GM10266 (cell line): ENCODE results near the gene RSPH10B2.
"Not testable (repeated sequence)": the region's sequence is repeated elsewhere in the genome, so short reads cannot be mapped to it uniquely, and the experiment has no call there.

Experiments used
- DNase-seq: peaks from one replicate; pipeline ENCODE4 v3.0.0; 2012; ENCODE audit errors: extremely low spot score
- CTCF ChIP-seq: IDR thresholded peaks from 2 replicates; pipeline ENCODE4 v1.5.1; 2012; ENCODE audit warnings: mild to moderate bottlenecking, low read depth; ENCODE audit not compliant: control insufficient read depth, insufficient read depth; ENCODE audit errors: missing control alignments

The RSPH10B2 gene

GRCh38 chr7:6753964-6754363 lies at the start of gene RSPH10B2:
Gene RSPH10B2 (plus strand): TSS chr7:6754103. CDS start chr7:6757678, 3,575 bp downstream.
- DNase-seq, result not testable (repeated sequence)

- DNase-seq, result peak; percentile 36
- no peak for TF ChIP-seq CTCF
These were observed 47.8 kb upstream of the RSPH10B2 start for GRCh38 chr7:6705959-6706665.

- DNase-seq, result peak; percentile 94
- TF ChIP-seq CTCF, result no peak
These were observed 47.1 kb upstream of the RSPH10B2 start, which contains the start of gene ZNF12 for GRCh38 chr7:6706666-6707407. Gene ZNF12 (minus strand): TSS chr7:6706947. CDS start chr7:6705173, 1,774 bp downstream.

- TF ChIP-seq CTCF, result no peak
- no peak for DNase-seq
These were observed 45.6 kb upstream of the RSPH10B2 start for GRCh38 chr7:6708304-6708703.

GRCh38 chr7:6709808-6710207 lies 44.1 kb upstream of the RSPH10B2 start:
- no peak for DNase-seq
- no peak for TF ChIP-seq CTCF

- no peak for TF ChIP-seq CTCF
- DNase-seq, result no peak
These were observed 39.5 kb upstream of the RSPH10B2 start for GRCh38 chr7:6714360-6714759.

- DNase-seq, result not testable (repeated sequence)
These were observed 38.0 kb upstream of the RSPH10B2 start for GRCh38 chr7:6715898-6716297.

- no peak for DNase-seq
- TF ChIP-seq CTCF, result peak; percentile 39
These were observed 35.8 kb upstream of the RSPH10B2 start for GRCh38 chr7:6718124-6718523.

- not testable (repeated sequence) for DNase-seq
These were observed 29.6 kb upstream of the RSPH10B2 start for GRCh38 chr7:6724351-6724750.
